ENCODE data around the gene IFI6. TPM values are rescaled to one million over a fixed set of nuclear protein-coding genes. Genes with fewer than 3 reads are reported as not detected.
A peak's percentile ranks its signal among the peaks of the same experiment; 100 is the strongest.

Gene IFI6
- total RNA-seq, 2 experiments from 2014 or later: 41.8 to 62.5 TPM

GRCh38 chr1:27661412-27662075 lies 10.4 kb downstream of the IFI6 start:
- POLR2A ChIA-PET: interaction anchor here (1.8 kb wide), 1 partner anchor 55 kb away, joined by 7 read pairs; no protein-coding TSS in a partner anchor
- peaks cover 45% of the 10 kb centered on the region for H3K4me1 Mint-ChIP-seq
- H3K4me3 Mint-ChIP-seq: no peak overlapping the region
- peaks cover 6% of the 10 kb centered on the region for H3K36me3 Mint-ChIP-seq (ENCODE audit: low read depth)
- H3K27me3 Mint-ChIP-seq: no peaks in the 10 kb centered on the region
- intact Hi-C loops (cut with DNase I, micrococcal nuclease): loop anchor here (2.0 kb wide), 5 partner anchors 25 to 269 kb away; partner anchors contain the start of gene GPR3 (in 1 of the 2)
- no peaks in the 10 kb centered on the region for H3K9me3 Mint-ChIP-seq (ENCODE audit: low read depth)
- no peak for ATAC-seq
- CTCF ChIA-PET: interaction anchor here (0.7 to 3.8 kb wide), 15 partner anchors 8 to 616 kb away, joined by 3 to 172 read pairs (median 5); partner anchors contain the start of genes AHDC1 and IFI6
- H3K27ac Mint-ChIP-seq: peak overlapping the region; percentile 52
- no peak for DNase-seq

GRCh38 chr1:27660300-27660835 lies 11.6 kb downstream of the IFI6 start:
- CTCF ChIA-PET: interaction anchor here (0.6 to 3.8 kb wide), 8 partner anchors 10 to 366 kb away, joined by 4 to 172 read pairs (median 5); partner anchors contain the start of gene AHDC1
- POLR2A ChIA-PET: interaction anchor here (0.6 kb wide), 1 partner anchor 779 kb away, joined by 7 read pairs; no protein-coding TSS in a partner anchor
- Mint-ChIP-seq H3K9me3 (ENCODE audit: low read depth) (no peaks in the 10 kb centered on the region), H3K27me3 (no peaks in the 10 kb centered on the region), H3K27ac (peak overlapping the region; percentile 97), H3K4me3 (peak overlapping the region; percentile 81), H3K36me3 (ENCODE audit: low read depth) (peaks cover 2% of the 10 kb centered on the region), H3K4me1 (peaks cover 46% of the 10 kb centered on the region)
- ATAC-seq: no peak
- DNase-seq: peak; percentile 42
- intact Hi-C loops (cut with DNase I, micrococcal nuclease): loop anchor here in 1 of 2 experiments (1.0 kb wide), 2 partner anchors 23 to 338 kb away; partner anchors contain the start of gene TMEM222

DNA sequence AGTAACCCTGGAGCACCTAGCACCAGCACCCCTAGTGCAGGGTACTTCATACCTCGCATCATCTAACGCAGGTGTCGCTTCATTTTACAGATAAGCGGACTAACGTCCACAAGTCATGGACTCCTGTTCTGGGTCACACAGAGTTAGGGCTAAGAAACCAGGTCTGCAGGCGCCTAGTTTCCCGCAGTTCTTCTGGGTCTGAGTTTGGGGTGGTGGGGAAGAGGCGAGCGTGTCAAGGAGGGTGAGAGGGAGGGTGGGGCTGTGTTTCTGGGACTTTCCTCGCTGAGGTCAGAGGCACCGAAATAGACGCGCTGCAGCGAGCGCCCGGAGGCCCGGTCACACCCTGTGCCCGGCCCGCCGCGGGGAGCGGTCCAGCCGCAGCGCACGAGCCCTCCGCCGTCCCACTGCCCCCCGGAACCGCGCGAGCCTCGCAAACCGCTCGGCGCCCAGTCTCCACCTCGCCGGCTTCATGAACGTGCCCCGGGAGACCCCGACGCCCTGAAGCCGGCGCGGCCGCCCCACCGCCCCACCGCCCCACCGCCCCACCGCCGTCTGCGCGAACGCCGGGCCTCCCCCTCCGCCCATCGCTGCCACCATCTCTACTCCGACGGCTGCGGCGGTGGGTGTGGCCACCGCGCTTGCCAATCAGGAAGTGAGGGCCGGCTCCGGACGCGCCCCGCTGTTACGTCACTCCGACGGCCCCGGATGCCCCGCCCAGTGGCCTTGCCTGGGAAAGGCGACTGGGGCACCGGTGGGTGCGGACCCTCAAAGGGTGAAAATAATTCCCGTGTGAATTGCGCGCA lies 12.3 kb downstream of the IFI6 start:
- peak; percentile 92 for DNase-seq
- CTCF ChIA-PET: interaction anchor here (0.6 to 3.8 kb wide), 8 partner anchors 10 to 365 kb away, joined by 3 to 172 read pairs (median 4); partner anchors contain the start of gene AHDC1
- peaks cover 46% of the 10 kb centered on the region for H3K4me1 Mint-ChIP-seq

DNA sequence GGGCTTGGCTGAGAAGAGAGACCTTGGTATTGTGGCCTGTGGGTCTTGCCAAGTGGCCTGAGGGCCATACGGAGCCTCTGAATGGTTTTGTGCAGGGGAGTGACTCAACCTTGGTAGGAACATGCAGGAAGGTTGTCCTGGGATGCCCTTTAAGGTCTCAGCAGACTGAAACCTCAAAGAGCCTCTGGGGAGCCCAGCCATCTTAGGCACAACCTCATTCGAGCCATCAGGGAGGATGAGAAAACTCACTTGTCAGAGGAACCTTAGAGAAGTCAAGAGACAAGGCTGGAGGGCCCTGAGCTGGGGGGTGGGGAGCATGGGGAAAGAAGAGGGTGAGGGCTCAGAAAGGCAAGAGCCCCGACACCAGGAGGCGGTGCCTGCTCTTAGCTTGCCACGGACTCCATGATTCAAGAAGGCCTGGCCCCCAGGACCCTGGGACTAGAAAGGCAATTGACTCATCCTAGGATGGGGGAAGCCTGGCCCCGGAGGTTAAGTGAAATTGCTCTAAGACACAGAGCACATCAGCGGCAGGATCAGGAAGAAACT lies 13.0 kb downstream of the IFI6 start:
- peak; percentile 66 for DNase-seq
- CTCF ChIA-PET: interaction anchor here (0.6 to 2.4 kb wide), 8 partner anchors 10 to 264 kb away, joined by 3 to 6 read pairs (median 3); no protein-coding TSS in a partner anchor
- H3K4me1 Mint-ChIP-seq: peaks cover 46% of the 10 kb centered on the region
- peak overlapping the region; percentile 88 for H3K27ac Mint-ChIP-seq
- intact Hi-C loops (cut with DNase I, micrococcal nuclease): no loop called here
- POLR2A ChIA-PET: interaction anchor here (0.6 kb wide), 1 partner anchor 336 kb away, joined by 3 read pairs; no protein-coding TSS in a partner anchor
- no peaks in the 10 kb centered on the region for H3K9me3 Mint-ChIP-seq (ENCODE audit: low read depth)
- peaks cover 2% of the 10 kb centered on the region for H3K36me3 Mint-ChIP-seq (ENCODE audit: low read depth)
- no peaks in the 10 kb centered on the region for H3K27me3 Mint-ChIP-seq
- peak overlapping the region; percentile 81 for H3K4me3 Mint-ChIP-seq
- ATAC-seq: peak; percentile 13

More for the DNA sequence above, 12.3 kb downstream of the IFI6 start:
- peak; percentile 61 for ATAC-seq
- Mint-ChIP-seq H3K36me3 (ENCODE audit: low read depth) (peaks cover 2% of the 10 kb centered on the region), H3K9me3 (ENCODE audit: low read depth) (no peaks in the 10 kb centered on the region), H3K4me3 (peak overlapping the region; percentile 81), H3K27ac (peak overlapping the region; percentile 97), H3K27me3 (no peaks in the 10 kb centered on the region)
- POLR2A ChIA-PET: no interaction called here
- intact Hi-C loops (cut with DNase I, micrococcal nuclease): loop anchor here in 1 of 2 experiments (1.0 kb wide), 2 partner anchors 22 to 337 kb away; partner anchors contain the start of gene TMEM222

DNA sequence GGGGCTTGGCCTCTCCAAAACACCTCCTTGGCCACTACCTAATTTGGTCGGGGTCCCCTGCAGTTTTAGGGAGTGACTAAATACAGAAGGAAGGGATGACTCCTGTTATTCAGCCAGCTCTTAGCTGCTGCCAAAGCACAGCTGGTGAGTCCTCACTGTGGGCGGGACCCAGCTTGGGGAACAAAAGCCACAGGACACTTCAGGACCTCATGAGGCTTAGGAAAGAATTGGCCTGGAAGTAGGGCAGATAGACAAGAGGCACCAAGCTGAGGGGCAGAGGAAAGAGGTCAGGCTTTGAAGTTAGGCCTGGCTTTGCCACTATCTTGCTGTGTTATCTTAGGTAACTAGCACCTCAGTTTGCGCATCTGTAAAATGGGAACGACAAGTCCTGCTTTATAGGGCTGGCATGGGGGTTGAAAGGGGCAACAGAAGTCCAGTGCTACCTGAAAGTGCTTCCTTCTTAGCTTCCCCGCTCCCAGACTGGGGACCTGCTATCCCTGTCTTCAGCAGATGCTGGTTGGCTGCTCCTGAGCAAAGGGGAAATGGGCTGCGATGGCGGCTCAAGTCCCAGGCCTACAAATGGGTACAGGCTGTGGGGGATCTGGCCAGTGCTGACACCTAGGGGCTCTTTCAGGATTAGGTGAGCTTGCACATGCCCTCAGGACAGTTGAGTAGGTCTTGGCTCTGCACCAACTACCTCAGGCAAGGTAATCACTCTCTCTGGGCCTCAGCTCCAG lies 15.7 kb downstream of the IFI6 start:
- CTCF ChIA-PET: interaction anchor here (0.6 to 1.3 kb wide), 5 partner anchors 13 to 1272 kb away, joined by 3 to 4 read pairs (median 3); no protein-coding TSS in a partner anchor
- no peaks in the 10 kb centered on the region for H3K36me3 Mint-ChIP-seq (ENCODE audit: low read depth)
- H3K9me3 Mint-ChIP-seq (ENCODE audit: low read depth): no peaks in the 10 kb centered on the region
- intact Hi-C loops (cut with DNase I, micrococcal nuclease): no loop called here
- peak; percentile 47 for DNase-seq
- H3K27me3 Mint-ChIP-seq: no peaks in the 10 kb centered on the region
- POLR2A ChIA-PET: no interaction called here
- H3K27ac Mint-ChIP-seq: no peak overlapping the region
- no peak overlapping the region for H3K4me3 Mint-ChIP-seq
- ATAC-seq: no peak
- H3K4me1 Mint-ChIP-seq: peaks cover 31% of the 10 kb centered on the region

- no peak overlapping the region for H3K4me3 Mint-ChIP-seq
- no peak for DNase-seq
- ChIA-PET CTCF (interaction anchor here (1.1 kb wide), 1 partner anchor 14 kb away, joined by 4 read pairs; no protein-coding TSS in a partner anchor), POLR2A (no interaction called here)
- H3K36me3 Mint-ChIP-seq (ENCODE audit: low read depth): no peaks in the 10 kb centered on the region
- intact Hi-C loops (cut with DNase I, micrococcal nuclease): no loop called here
- H3K4me1 Mint-ChIP-seq: peaks cover 27% of the 10 kb centered on the region
- no peaks in the 10 kb centered on the region for H3K27me3 Mint-ChIP-seq
- H3K27ac Mint-ChIP-seq: peak overlapping the region; percentile 24
- H3K9me3 Mint-ChIP-seq (ENCODE audit: low read depth): no peaks in the 10 kb centered on the region
- ATAC-seq: no peak
These were observed 16.6 kb downstream of the IFI6 start for GRCh38 chr1:27655151-27655937.

- POLR2A ChIA-PET: no interaction called here
- no peak for ATAC-seq
- no peak overlapping the region for H3K4me3 Mint-ChIP-seq
- H3K4me1 Mint-ChIP-seq: peaks cover 15% of the 10 kb centered on the region
- no peaks in the 10 kb centered on the region for H3K36me3 Mint-ChIP-seq (ENCODE audit: low read depth)
- intact Hi-C loops (cut with DNase I, micrococcal nuclease): no loop called here
- CTCF ChIA-PET: interaction anchor here (1.0 to 1.1 kb wide), 2 partner anchors 8 to 17 kb away, joined by 3 to 4 read pairs; no protein-coding TSS in a partner anchor
- no peaks in the 10 kb centered on the region for H3K9me3 Mint-ChIP-seq (ENCODE audit: low read depth)
- no peak for DNase-seq
- H3K27ac Mint-ChIP-seq: no peak overlapping the region
- H3K27me3 Mint-ChIP-seq: no peaks in the 10 kb centered on the region
These were observed 19.7 kb downstream of the IFI6 start for GRCh38 chr1:27652111-27652864.

DNA sequence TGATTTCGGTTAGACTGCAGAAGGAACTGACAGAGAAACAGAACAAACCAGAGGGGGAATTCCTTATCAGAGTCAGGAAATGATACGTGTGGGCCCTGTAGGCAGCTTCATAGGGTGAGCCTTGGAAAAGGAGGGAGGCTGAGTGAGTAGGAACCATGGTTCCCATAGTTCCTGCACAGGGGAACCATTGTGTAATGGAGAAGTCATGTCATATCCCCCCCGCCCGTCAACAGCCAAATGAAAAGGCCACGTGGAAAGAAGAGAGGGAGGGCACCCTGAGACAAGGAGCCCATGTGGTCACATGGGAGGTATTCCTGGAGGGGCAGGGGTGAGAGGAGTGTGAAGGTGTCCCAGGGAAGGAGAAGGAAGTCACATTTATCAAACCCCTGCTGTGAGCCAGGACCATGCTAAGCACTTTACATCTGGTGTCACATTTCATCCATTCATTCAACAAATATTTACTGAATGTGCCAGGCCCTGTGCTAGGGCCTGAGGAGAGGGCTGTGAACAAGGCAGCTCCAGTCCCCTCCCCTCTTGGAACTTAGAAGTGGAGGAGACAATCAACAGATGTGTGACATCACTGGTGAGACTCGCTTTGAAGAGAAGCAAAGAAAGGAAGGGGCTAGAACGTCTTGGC lies 21.3 kb downstream of the IFI6 start:
- ChIA-PET CTCF (interaction anchor here (0.8 to 2.8 kb wide), 6 partner anchors 9 to 350 kb away, joined by 3 to 15 read pairs (median 4); no protein-coding TSS in a partner anchor), POLR2A (no interaction called here)
- Mint-ChIP-seq H3K27ac (peak overlapping the region; percentile 58), H3K36me3 (ENCODE audit: low read depth) (no peaks in the 10 kb centered on the region), H3K4me3 (no peak overlapping the region), H3K4me1 (peaks cover 14% of the 10 kb centered on the region), H3K27me3 (no peaks in the 10 kb centered on the region), H3K9me3 (ENCODE audit: low read depth) (no peaks in the 10 kb centered on the region)
- intact Hi-C loops (cut with DNase I, micrococcal nuclease): no loop called here
- ATAC-seq (peak; percentile 36), DNase-seq (no peak)

DNA sequence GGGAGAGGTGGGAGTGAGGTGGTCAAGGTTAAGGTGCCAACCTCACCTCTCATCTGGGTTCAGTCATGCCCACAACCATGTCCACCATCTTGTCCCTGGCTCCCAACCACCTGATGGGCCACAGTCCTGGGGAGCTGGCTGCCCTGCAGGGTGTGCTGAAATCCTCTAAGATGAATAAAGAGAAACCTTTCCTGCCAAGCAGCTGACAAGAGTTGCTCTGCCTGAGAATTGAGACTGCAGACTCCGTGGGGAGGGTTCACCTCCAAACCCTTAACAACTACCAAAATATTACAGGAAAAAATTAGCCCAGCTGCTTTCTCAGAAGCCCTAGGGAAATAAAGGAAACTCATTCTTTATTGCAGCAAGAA lies 21.8 kb downstream of the IFI6 start:
- H3K4me1 Mint-ChIP-seq: peaks cover 14% of the 10 kb centered on the region
- no peaks in the 10 kb centered on the region for H3K36me3 Mint-ChIP-seq (ENCODE audit: low read depth)
- peak; percentile 6 for ATAC-seq
- intact Hi-C loops (cut with DNase I, micrococcal nuclease): no loop called here
- DNase-seq: no peak
- ChIA-PET POLR2A (interaction anchor here (0.7 kb wide), 1 partner anchor 446 kb away, joined by 13 read pairs; no protein-coding TSS in a partner anchor), CTCF (interaction anchor here (0.6 to 2.8 kb wide), 8 partner anchors 9 to 350 kb away, joined by 3 to 15 read pairs (median 4); no protein-coding TSS in a partner anchor)
- H3K9me3 Mint-ChIP-seq (ENCODE audit: low read depth): no peaks in the 10 kb centered on the region
- H3K27me3 Mint-ChIP-seq: no peaks in the 10 kb centered on the region
- H3K27ac Mint-ChIP-seq: peak overlapping the region; percentile 27
- H3K4me3 Mint-ChIP-seq: no peak overlapping the region

All from activated CD4-positive, alpha-beta T cell treated with anti-CD3 and anti-CD28 coated beads for 36 hours (primary cell).